HTR-8/SVneo (cell line): ENCODE data around the gene CDK6.
"Not testable (repeated sequence)": the region's sequence is repeated elsewhere in the genome, so short reads cannot be mapped to it uniquely, and the experiment has no call there.

ENCODE experiments used
- DNase-seq: peaks from one replicate; pipeline ENCODE4 v3.0.0; 2011; ENCODE audit warnings: low spot score, mixed read lengths; ENCODE audit not compliant: insufficient read length
- FAIRE-seq: peaks from 2 replicates; lab custom pipeline; 2011; peaks lifted over from hg19 to GRCh38; lab: Jason Lieb, UNC

Gene CDK6

DNA sequence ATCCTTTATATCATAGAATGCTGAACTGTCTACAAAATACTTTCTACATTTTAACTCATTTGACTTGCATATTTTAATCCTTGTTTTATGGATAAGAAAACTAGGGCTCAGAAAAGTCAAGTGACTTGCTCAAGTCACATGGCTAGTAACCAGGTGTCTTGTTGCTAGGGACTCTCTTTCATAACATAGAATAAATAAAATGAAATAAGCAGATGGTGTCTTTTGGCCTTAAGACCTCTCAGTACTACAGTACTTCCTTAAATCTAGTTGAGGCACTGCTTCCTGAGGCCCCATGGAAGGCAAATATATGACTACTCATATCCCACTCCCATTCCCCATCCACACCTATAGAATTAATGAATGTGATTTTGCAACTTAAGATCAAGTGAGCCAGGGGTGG is 87.9 kb downstream of the CDK6 start:
- no peak for FAIRE-seq
- no peak for DNase-seq

DNA sequence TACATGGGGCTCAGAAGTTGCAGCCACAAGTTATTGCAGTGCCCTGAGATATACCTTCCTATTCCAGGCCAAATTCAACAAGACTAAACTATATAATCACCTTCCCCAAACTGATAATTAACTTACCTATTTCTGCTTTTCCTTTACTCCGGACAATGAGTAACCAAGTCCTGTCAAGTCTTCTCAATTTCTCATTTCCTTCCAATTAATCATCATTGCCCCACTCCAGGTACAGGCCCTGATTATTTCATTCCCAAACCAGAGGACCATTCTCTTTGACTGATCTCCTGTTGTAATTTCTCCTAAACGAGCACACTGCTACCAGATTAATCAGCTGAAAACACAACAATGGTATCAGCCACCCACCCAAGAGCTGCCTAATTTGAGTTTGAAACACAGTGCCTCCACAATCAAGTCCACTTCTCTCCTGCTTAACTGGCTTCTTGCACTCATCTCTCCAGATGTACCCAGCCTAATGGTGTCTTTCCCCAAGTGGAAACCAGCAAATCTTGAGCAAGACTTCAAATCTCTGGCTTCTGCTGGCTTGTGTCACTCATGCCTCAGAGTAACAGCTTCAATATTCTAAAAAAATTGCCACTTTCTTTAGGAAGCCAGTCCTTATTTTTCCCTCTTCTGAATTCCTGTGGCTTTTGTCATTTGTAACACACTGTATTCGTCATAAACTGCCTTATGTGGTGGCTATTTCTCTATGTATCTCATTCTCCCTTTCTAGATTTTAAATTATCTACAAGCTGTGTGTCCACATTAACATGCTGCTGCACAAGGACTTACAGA is 89.1 kb downstream of the CDK6 start:
- FAIRE-seq (no peak), DNase-seq (no peak)

DNA sequence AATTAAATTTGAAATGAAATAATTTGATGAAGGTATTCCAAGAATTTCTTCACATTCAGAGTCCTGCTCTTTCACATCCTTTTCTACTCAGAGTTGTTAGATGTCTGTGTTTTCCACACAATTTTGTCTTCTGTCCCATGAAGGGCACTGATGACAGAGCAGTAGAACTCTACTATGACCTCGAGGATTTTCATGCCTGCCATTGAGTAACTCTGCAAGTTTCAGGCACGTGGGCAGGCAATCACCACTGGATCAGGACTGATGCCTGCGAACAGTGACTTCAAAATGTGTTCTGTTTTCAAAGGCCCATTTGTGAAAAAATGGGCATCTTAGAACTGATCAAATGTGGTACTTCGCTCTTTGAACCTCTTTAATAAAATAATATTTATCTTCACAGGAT is 91.1 kb downstream of the CDK6 start:
- no peak for DNase-seq
- no peak for FAIRE-seq

DNA sequence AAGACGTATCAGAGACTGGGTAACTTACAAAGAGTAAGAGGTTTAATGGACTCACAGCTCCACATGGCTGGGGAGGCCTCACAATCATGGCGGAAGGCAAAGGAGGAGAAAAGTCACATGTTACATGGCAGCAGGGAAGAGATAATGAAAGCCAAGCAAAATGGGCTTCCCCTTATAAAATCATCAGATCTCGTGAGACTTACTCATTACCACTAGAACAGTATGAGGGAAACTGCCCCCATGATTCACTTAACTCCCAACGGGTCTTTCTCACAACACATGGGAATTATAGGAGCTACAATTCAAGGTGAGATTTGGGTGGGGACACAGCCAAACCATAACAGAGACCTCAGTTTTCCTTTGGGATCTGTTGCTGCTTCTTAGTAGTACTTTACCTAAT is 92.2 kb downstream of the CDK6 start:
- not testable (repeated sequence) for DNase-seq, FAIRE-seq

DNA sequence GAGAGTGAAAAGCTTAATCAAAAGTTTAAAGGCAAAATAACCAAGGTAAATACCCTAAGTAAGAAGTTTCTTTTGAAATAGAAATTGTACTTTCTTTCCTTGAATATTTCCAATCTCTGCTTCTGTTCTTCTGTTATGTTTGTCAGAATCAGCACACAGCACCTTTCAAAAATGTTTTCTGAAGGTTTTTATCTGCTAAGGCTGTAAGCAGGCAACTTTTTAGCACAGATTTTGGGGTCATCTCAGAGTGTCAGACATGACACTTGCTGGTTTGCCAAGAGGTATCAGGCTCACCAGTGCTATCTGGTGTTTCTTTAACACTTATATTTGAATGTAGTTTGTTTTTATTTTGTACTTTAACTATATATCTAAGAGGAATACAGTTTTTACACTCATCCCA is 94.2 kb downstream of the CDK6 start:
- no peak for DNase-seq
- no peak for FAIRE-seq

DNA sequence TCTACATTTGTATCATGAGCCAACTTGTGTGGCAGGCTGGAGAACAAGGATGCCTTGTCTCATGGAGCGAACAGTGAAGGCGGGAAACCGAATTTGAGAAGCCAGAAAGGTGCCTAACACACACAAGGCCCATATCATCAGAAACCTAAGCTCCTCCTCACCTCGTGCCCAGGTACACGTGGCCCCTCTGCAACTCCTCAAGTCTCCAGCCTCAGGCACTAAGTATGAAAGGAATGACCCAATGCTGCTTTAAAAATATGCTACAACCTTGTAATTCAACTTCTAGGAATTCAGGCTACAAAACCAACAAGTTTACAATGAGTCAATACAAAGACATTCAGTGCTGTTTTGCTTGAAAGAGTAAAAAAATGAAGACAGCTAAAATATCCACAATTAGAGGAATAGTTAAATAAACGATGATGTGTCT is 95.7 kb downstream of the CDK6 start:
- DNase-seq (no peak), FAIRE-seq (no peak)

DNA sequence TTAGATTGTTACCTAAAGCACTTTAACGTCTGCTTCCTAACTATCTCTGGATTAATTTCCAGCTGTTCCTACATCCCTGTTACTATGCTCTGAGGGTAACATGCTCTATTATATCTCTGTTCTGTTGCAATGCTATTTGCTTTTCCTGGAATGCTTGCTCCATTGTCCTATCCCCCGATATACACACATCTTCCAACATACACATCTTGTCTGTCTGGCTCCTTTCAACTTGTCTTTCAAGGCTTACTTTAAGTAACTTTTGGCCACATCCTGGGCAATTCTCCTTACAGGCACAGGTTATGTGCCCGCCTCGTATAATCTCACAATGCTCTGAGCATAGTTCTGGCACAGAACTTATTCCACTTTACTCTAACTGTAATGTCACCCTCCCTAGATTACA is 96.2 kb downstream of the CDK6 start:
- FAIRE-seq (no peak), DNase-seq (no peak)

DNA sequence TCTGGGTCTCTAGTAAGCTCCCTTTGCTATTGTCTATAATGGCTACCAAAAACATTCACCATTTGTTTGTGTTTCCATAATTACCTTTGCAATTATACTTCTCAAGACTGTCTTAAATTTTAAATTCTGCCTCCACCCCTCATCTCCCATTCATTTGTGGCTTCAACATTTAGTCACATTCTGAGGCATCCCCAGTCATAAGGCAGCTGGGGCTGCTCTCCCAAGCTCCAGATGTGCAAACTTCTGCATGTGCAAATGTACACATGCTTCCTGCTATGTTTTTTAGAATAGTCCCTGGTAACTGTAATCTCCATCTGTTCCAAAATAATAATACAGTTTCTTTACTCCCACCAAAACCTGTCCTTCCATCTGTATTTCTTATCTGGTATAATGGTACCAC is 97.3 kb downstream of the CDK6 start:
- FAIRE-seq (no peak), DNase-seq (no peak)

DNA sequence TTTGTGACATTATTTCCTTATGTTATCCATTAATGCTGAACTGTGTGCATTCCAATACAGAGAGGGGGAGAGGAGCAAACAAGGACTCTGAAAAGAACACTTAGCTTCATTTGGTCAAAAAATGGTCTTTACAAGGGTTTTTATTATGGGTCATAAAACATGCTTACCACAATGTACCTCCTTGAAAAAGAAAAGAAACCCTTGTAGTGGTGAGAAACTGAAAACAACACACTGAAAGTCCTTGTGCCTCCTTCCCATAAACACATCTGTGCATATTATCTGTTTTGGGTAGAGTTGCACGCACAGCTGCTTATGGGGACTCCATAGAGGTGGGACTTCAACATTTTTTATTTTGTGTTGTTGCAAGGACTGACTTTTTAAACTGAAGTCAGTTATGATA is 98.7 kb downstream of the CDK6 start:
- FAIRE-seq (no peak), DNase-seq (no peak)

DNA sequence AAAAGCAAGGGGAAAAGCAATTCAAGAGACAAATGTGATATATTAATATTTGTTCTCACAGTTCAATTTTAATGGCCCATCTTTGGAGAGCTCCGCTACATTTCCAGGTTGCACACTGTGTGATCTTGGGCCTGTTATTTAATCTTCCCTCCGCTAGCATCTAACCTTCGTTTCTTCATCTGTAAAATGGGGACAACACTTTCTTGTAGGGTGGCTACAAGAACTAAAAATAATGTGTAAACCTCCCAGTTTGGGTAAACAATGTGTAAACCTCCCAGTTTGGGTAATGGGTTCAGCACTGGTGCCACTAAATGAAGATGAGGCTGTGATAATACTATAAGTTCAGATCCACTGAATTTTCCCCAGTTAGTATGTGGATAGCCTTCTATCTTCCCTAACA is 99.5 kb downstream of the CDK6 start:
- no peak for FAIRE-seq
- DNase-seq = no peak

DNA sequence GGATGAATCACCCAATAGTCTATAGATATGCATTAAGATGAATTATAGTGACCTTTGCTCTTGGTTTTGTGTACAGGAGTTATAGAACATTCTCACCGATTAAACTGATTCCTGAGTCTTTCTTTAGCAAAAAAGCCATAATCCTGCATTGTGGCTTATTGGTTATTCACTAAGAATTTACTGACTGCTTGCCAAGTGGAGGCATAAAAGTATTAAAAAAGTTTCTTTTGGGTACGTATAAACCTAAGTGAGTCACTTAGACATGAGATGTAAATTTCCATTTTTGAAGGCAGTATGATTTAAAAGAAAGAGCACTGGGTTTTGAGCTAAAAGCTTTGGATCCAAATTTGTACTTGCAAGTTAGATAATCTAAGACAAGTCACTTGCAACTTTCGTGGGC is 100.7 kb downstream of the CDK6 start:
- FAIRE-seq (no peak), DNase-seq (no peak)

DNA sequence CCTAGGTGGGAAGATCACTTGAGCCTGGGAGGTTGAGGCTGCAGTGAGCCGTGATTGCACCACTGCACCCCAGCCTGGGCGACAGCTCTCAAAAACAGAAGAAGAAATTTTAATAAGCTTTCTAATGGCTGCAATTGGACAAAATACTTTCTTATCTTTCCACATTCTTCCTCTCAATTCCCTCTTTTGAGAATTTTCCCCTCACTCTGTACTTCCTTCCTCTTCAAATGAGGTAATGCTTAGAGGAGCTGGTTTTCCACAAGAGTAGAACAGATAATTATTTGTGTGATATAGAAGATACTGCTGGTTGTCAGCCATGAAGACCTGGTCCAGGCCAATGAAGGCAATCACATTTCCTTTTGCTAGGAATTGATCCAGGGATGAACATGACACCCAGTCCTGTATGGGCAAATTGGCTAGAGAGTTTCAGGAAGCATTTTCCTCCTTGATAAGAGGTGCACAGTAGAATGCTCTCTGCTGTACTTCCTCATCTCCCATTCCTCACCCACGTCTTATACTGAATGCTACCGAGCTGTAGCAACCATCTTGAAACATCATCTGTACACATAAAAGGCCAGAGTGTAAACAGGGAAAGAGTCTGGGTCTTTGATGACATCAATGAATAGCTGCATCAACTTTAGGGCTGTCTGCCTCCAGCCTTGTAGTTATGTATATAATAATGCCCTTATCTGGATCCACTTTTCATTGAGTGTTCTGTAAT is 103.9 kb downstream of the CDK6 start:
- FAIRE-seq = no peak
- DNase-seq = no peak

DNA sequence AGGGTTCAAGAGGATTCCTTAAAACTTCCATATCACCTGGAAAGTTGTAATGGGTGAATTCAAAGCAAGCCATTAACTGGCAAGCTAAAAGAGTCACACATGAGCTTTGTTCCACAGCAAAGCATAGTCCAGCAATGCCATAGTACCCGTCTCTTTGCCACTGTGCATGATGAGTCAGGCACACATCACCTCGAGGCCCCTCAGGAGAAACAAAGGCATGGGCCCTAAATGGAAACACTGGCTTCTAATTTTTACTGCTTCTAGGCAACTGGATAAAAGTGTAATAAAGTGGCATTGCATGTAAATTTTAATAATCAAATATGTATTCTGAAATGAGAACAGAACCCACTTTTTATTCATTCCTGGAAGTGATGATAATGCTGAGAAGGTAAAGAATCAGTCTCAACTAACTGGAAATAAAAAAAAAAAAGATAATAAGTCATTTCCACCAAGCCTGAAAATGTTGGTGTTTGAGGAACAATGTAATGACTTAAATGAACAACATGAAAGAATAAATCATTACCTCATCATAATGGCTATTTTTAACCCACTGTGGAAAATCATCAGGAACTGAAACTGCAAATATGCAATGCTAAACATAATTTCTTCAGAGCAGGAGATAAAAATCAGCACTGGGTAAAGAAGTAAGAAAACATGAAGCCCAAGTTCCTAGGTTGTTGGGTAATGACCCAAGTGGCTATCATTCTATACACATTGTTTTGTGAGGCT is 104.9 kb downstream of the CDK6 start:
- FAIRE-seq = no peak
- no peak for DNase-seq

DNA sequence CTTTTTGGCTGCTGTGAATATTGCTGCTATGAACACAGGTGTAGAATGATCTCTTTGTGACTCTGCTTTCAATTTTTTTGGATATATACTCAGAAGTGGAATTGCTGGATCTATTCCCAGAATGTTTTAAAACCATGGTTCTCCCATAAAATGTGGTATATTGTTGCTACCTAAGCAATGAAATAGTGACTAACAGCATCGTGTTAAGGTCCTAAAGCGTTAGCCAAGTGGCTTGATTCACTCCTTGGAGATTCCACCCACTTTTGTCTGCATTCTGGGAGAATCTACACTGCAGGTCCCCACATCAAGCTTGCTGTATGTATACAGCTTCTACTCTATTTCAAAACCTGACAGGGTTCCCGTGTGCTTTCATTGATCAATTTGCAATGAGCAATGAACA is 105.6 kb downstream of the CDK6 start:
- DNase-seq = no peak
- FAIRE-seq = no peak

DNA sequence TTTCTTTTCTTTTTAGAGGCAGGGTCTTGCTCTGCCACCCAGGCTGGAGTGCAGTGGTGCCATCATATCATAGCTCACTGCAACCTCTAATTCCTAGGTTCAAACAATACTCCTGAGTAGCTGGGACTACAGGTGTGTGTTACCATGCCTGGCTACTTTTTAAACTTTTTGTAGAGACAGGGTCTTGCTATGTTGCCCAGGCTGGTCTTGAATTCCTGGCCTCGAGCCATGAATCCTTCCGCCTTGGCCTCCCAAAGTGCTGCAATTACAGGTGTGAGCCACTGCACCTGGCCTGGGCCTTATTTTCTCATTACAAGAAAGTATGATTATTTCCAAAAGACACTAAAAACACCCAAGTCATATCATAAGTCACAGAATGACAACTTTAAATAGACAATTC is 106.6 kb downstream of the CDK6 start:
- DNase-seq (no peak), FAIRE-seq (no peak)

DNA sequence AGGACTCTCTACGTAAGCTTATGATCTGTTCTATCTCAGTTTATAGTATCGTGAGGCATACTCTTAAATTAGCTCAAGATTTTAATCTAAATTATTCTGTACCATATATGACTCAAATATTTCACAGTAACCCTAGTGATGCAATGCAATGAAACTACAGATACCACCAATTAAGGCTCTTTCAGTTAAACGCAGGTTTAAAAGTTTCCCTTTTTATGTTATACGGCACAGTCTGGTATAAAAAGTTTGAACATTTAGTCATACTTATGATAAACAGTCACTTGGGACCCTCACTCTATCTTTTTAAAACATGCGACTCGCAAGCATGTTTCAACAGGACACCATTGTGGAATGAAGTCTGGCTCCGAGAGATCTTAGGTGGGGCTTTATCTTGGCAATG is 107.2 kb downstream of the CDK6 start:
- no peak for DNase-seq
- FAIRE-seq = no peak

DNA sequence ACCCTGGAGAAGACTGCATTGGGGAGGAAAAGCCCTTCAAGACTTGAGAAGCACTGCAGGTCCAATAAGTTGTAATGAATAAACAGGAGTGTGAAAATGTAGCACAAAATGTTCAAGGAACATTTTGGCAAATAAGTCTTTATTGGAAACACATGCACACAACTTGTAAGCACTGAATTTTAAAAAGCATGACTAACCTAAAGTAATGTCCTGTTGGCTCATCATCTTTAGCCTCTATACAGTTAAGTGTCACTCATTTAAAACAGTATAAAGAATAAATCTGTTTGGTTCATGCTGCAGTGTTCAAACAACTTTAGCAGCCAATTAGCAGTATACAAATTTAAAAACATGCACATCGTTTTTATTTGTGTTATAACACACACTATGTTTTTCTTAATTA is 108.6 kb downstream of the CDK6 start:
- DNase-seq (no peak), FAIRE-seq (no peak)

DNA sequence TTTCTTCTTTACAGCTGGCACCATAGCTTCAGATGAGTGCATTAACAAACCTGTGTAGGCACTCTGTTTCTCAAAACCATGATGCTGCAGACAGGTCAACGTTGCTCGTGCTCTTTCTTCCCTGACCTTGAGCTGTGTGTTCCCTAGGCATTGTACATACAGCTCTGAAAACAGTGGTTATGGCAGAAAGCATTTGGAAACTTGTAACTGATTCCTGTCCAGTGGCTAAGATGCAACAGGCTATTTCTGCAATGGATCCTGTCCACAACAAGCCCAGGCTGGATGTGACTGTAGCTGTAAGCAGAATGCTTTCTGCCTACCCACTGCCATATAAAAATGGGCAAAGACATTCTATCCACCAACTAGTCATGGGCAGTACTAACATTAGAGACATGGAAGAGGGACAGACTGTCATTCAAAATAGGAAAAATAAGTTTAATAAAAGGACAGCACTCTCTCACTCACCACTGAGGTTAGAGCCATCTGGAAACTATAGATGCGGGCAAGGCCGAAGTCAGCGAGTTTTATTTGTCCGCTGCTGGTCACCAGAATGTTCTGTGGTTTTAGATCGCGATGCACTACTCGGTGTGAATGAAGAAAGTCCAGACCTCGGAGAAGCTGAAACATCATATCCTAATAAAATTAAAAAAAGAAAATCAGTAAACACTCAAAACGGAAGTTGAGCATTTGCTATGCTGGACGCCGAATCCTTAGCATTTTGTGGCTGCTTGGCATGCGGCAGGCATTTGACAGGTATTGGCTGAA is 111.0 kb downstream of the CDK6 start:
- FAIRE-seq (no peak), DNase-seq (no peak)

DNA sequence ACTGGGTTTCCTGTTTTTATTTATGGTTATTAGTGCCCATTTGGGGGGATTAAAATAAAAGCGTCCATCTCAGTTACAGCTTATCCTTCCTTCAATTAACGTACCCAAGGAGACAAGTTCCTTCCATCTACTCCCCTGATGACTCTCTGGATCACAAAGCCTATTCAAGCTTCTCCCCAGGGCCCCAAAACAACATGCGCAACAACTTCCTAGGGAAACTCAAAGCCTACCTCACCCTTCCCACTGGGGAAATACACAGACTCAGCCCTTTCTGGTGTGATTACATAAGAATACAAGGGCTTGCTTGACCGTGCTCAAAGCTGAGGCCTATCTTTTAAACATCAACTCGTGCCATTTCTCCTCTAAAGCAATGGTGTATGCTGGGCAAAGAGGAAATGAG is 112.4 kb downstream of the CDK6 start:
- no peak for DNase-seq
- no peak for FAIRE-seq

DNA sequence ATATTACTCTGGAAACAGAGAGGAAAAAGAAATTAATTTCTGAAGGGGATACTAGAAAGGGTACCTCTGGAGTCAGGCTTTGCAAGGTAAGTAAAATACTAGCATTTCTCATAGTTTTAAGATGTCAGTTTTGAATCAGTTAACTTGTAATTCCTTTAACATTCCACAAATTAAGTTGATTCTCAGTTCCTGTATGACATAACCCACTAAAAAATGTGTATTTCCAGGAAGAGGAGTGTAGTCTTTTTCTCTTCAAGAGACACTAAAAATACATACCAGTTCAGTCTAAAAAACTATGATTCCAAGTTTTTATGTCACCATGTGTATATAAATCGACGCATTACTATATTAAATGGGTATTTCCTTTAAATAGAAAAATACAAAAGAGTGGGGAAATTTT is 113.2 kb downstream of the CDK6 start:
- FAIRE-seq (no peak), DNase-seq (no peak)

DNA sequence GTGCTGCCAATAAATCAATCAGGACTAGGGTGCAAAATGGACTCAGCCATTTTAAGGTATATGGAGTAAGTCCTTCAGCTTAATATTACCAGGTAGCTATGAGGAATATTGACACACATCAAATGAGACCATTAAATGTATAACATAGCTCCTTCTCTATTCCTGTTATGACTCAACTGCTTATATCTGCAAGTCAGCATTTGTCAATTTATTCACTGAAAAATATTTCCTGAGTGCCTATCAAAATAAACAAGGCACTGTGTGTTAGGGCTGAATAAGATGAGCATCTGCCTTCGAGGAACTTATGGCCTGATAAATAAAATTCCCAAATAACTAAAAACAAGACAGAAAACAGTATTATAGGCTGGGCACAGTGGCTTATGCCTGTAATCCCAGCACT is 113.8 kb downstream of the CDK6 start:
- FAIRE-seq = no peak

More for the DNA sequence above, 113.8 kb downstream of the CDK6 start:
- DNase-seq = no peak
